ENCODE measurements around the gene BICDL1. TPM values are rescaled to one million over a fixed set of nuclear protein-coding genes. Genes with fewer than 3 reads are reported as not detected.

BICDL1 gene
- total RNA-seq, 1 donor from 2014 or later = not detected

DNA sequence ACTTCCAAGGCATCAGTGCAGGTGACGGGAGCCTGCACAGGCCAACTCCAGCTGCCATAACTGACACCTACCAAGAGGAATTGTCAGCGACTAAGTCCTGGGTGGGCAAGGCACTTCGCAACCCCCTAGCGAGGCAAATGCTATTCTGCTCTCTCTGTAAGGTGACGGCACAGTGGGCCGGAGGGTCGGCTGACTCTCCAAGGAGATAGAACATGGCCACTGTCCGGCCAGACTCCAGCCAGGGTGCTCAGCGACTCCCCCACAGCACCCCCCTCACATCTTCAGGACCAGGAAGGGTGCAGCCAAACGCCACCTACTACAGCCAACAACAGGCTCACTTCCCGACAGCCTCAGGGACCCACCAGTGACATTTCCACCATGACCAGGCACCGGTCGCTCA, 114.3 kb downstream of the BICDL1 start:
- TF ChIP-seq, protein P1, sequence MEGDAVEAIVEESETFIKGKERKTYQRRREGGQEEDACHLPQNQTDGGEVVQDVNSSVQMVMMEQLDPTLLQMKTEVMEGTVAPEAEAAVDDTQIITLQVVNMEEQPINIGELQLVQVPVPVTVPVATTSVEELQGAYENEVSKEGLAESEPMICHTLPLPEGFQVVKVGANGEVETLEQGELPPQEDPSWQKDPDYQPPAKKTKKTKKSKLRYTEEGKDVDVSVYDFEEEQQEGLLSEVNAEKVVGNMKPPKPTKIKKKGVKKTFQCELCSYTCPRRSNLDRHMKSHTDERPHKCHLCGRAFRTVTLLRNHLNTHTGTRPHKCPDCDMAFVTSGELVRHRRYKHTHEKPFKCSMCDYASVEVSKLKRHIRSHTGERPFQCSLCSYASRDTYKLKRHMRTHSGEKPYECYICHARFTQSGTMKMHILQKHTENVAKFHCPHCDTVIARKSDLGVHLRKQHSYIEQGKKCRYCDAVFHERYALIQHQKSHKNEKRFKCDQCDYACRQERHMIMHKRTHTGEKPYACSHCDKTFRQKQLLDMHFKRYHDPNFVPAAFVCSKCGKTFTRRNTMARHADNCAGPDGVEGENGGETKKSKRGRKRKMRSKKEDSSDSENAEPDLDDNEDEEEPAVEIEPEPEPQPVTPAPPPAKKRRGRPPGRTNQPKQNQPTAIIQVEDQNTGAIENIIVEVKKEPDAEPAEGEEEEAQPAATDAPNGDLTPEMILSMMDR (IDR thresholded peaks at IDR 0.05) = no peak
- no peak overlapping the region for H3K27ac Mint-ChIP-seq (ENCODE audit: unreplicated experiment)
- H3K27me3 Mint-ChIP-seq (ENCODE audit: unreplicated experiment) = no peaks in the 10 kb centered on the region
- no peak for DNase-seq (ENCODE audit: extremely low spot score, unreplicated experiment)
- H3K36me3 Mint-ChIP-seq (ENCODE audit: unreplicated experiment) = peaks cover 10% of the 10 kb centered on the region
- no peaks in the 10 kb centered on the region for H3K9me3 Mint-ChIP-seq (ENCODE audit: unreplicated experiment)
- peaks cover 10% of the 10 kb centered on the region for H3K4me1 Mint-ChIP-seq (ENCODE audit: unreplicated experiment)
- no peak overlapping the region for H3K4me3 Mint-ChIP-seq (ENCODE audit: unreplicated experiment)

DNA sequence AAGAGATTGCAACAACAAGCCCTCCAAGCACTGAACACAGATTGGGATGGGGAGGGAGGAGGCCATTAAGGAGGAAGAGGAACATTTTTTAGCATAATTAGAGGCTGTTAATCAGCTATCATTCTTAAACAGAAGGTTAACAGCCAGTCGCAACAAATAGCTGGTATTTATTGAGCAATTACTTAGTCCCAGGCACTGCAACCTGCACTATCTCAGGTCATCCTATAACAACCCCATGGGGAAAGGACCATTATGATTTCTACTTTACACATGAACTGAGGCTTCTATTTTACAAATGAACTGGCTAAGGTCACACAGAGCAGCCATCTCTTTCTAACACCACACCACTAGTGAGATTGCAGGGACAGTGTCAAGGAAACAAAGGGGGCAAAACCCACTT, 117.1 kb downstream of the BICDL1 start:
- Mint-ChIP-seq H3K27me3 (ENCODE audit: unreplicated experiment) (no peaks in the 10 kb centered on the region), H3K36me3 (ENCODE audit: unreplicated experiment) (peaks cover 9% of the 10 kb centered on the region), H3K4me3 (ENCODE audit: unreplicated experiment) (no peak overlapping the region), H3K4me1 (ENCODE audit: unreplicated experiment) (peaks cover 22% of the 10 kb centered on the region), H3K27ac (ENCODE audit: unreplicated experiment) (no peak overlapping the region), H3K9me3 (ENCODE audit: unreplicated experiment) (no peaks in the 10 kb centered on the region)
- TF ChIP-seq, protein P1 (IDR thresholded peaks at IDR 0.05) = no peak
- no peak for DNase-seq (ENCODE audit: extremely low spot score, unreplicated experiment)

DNA sequence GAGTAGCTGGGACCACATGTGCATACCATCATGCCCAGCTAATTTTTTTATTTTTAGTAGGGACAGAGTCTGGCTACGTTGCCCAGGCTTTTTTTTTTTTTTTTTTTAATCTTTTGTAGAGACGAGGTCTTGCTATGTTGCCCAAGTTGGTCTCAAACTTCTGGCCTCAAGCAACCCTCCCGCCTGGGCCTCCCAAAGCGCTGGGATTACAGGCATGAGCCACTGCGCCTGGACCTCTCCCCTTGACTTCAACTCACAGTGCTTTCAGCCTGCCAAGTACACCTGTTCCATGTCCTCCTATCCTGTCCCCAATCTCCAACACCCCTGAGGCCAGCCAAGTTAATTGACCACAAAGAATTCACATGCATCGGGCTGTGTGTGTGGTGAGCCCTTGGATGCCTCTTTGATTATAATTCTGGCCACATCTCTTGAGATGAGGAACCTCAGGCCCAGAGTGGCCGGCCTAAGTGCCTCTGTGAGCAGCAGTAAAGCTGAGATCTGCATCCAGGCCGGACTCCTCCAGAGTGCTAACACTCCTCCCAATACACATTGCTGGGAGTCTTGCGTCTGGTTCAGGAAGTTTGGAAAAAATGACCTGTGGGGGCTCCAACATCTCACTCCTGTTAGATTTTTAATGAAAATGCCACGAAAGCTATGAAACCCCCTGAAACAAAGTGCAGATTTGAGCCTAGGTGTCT, 120.7 kb downstream of the BICDL1 start:
- H3K27ac Mint-ChIP-seq (ENCODE audit: unreplicated experiment) = no peak overlapping the region
- H3K9me3 Mint-ChIP-seq (ENCODE audit: unreplicated experiment) = no peaks in the 10 kb centered on the region
- no peak for DNase-seq (ENCODE audit: extremely low spot score, unreplicated experiment)
- peaks cover 37% of the 10 kb centered on the region for H3K4me1 Mint-ChIP-seq (ENCODE audit: unreplicated experiment)
- no peaks in the 10 kb centered on the region for H3K27me3 Mint-ChIP-seq (ENCODE audit: unreplicated experiment)
- H3K36me3 Mint-ChIP-seq (ENCODE audit: unreplicated experiment) = peaks cover 8% of the 10 kb centered on the region
- H3K4me3 Mint-ChIP-seq (ENCODE audit: unreplicated experiment) = no peak overlapping the region
- TF ChIP-seq, protein P1 (IDR thresholded peaks at IDR 0.05) = no peak

DNA sequence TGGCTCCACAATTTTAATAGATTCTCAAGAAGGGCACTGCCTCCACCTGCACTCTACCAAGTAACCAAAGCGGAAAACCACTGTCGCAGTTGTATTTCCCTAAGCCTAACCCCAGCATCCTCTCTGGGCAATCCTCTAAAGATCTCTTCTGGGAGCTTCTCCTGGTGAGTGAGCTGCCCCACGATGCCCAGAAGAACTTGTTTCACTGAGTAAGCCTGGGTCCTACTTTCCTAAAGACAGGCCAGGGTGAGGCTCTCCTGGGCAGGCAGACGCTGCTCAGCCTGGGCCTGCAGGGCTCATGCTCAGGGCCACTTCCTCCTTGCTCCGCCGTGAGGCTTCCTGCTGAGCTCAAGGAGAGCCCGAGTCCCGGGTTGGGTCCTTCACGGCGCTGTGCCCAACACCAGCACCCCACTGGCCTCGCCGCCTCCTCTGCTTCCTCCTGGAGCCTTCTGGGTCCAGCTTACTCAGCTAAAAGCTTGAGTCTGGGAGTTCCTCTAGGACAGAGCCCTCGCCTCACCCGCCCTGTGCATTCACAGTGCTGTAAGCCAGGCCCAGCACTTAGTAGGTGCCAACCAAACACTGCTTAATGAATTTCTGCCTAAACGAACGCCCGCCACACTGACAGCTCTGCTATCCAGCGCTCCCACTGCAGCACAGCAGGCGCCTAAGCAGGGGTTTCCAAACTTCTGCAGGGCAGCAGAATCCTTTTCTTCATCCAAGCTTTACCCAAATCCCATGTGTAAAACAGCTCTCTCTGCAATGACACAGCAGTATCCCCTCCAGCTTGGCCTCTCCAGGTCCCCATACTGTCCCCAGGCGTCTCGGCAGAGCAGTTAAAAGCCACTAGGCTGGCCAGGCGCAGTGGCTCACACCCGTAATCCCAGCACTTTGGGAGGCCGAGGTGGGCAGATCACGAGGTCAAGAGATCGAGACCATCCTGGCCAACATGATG, 121.8 kb downstream of the BICDL1 start:
- TF ChIP-seq, protein P1 (IDR thresholded peaks at IDR 0.05) = no peak
- Mint-ChIP-seq H3K4me1 (ENCODE audit: unreplicated experiment) (peaks cover 43% of the 10 kb centered on the region), H3K36me3 (ENCODE audit: unreplicated experiment) (peaks cover 8% of the 10 kb centered on the region), H3K4me3 (ENCODE audit: unreplicated experiment) (no peak overlapping the region), H3K9me3 (ENCODE audit: unreplicated experiment) (no peaks in the 10 kb centered on the region), H3K27me3 (ENCODE audit: unreplicated experiment) (no peaks in the 10 kb centered on the region), H3K27ac (ENCODE audit: unreplicated experiment) (peak overlapping the region; percentile 58)
- DNase-seq (ENCODE audit: extremely low spot score, unreplicated experiment) = no peak

DNA sequence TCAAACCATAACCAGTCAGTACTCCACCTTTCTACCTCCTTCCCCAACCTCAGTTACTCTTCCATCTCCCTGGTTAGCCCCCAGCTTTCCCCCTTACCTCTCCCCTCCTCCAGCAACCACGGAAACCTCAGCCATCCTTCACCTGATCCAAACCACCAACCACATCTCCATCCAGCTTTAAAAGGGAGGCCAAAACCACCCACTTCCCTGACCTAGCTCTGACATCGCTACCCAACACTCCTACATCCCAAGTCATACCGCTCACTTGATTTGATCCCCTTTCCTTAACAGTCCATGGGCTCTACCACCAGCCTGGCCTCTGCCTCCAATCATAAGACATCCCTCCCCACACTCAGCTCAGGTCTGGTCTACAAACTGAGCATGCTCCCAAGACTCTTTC, 126.0 kb downstream of the BICDL1 start:
- H3K4me3 Mint-ChIP-seq (ENCODE audit: unreplicated experiment) = peak overlapping the region; percentile 97
- no peaks in the 10 kb centered on the region for H3K9me3 Mint-ChIP-seq (ENCODE audit: unreplicated experiment)
- H3K36me3 Mint-ChIP-seq (ENCODE audit: unreplicated experiment) = peaks cover 3% of the 10 kb centered on the region
- H3K4me1 Mint-ChIP-seq (ENCODE audit: unreplicated experiment) = peaks cover 64% of the 10 kb centered on the region
- peak overlapping the region; percentile 96 for H3K27ac Mint-ChIP-seq (ENCODE audit: unreplicated experiment)
- H3K27me3 Mint-ChIP-seq (ENCODE audit: unreplicated experiment) = no peaks in the 10 kb centered on the region
- DNase-seq (ENCODE audit: extremely low spot score, unreplicated experiment) = no peak
- TF ChIP-seq, protein P1 (IDR thresholded peaks at IDR 0.05) = no peak

All from osteocyte (in vitro differentiated cells).